Activated CD8-positive, alpha-beta memory T cell treated with anti-CD3 and anti-CD28 coated beads, Interleukin-2, amount 50 U/mL, for 24 hours (primary cell): ENCODE results near the gene ITGA5.

Experiments
- DNase-seq: peaks from one replicate; pipeline ENCODE4 v3.0.0-alpha.2; 2020; ENCODE audit errors: extremely low read depth

ITGA5 gene

DNA sequence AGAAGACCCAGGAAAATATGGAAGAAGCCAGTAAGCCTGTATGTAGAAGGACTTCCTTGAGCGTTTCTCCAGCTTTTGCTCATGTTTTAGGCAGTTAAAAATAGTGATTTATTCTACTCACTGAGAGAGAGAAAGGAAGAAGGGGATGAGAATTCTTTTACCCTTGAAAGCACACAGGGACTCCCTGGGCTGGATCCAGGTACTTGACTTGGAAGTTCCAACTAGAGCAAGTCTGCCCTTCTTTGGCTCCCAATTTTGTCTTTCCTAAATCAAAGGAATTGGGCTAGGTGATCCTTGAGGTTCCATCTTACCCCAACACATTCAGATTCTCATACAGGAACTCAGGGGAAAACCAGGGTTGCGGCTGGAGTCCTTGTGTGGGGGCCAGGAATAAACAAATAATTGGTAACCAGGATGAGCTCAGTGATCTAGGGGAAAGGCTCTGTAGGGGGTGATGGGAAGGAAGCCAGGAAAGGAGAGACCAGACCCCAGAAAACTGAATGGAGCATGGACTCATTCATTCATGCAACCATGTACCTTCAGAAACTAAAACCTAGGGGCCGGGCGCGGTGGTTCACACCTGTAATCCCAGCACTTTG lies 11.5 kb upstream of the ITGA5 start:
- DNase-seq, result no peak

DNA sequence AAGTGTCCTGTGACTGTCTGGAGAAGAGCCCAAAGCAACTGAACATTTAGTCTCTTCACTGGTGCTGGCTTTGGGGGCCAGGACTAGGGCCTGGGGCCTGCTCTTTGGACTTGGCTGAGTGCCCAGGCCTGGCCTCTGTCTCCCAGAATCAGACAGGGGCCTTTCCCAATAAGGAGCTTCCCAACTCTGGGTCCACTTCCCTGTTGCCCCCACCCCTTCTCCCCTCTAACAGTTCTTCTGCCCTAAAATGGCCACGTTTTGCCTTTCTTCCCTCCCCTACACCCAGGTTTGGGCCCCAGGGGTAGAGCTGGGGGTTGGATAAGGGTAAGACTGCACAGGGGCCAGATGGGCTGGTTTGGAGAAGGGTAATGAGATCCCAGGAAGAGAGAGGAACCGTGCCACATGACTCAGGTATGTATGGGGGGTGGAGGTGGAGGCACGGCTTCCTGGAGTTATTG lies 10.0 kb upstream of the ITGA5 start:
- DNase-seq, result no peak

DNA sequence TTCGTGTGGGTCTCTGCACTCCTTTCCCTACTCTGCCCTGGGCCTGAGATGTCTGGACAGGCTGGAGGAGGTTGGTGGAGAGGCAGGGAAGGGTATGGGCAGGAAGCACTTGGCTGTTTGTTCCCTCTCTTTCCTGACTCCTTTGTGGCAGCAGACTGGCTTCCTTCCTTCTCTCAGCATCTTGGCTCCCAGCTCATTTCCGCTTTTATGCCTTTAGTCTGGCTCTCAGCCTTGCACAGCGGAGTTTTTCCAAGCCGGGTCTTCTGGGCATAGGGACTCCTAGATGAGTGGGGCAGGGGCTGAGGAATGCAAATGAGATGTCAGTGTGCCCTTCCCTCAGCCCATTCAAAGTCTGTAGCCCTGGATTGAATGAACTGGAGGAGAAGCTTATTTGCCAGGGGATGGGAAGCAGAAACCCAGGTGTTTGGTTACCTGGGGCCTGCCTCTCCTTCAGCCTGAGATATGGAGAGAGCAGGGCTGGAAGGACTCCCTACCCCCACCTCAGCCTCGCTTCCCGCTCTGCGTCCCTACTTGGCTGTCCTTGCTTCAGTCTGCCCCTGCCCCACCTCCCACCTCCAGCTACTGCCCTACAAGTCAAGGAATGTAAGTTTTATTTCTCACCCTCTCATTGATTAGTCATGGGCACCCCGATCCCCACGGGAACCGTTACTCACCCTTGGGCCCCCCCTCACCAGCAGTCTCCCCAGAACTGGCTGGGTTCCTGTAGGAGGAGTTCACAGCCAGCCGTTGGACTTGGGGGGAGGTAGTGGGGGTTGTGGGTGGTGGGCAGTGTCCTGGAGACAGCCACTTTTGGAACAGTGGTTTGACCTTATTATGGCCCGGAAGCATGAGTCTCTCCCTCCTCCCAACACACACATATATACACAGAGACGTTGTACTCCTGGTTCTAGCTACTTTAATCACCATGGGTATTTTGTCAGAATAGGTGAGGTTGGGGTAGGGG lies 9.3 kb upstream of the ITGA5 start:
- DNase-seq, result no peak

DNA sequence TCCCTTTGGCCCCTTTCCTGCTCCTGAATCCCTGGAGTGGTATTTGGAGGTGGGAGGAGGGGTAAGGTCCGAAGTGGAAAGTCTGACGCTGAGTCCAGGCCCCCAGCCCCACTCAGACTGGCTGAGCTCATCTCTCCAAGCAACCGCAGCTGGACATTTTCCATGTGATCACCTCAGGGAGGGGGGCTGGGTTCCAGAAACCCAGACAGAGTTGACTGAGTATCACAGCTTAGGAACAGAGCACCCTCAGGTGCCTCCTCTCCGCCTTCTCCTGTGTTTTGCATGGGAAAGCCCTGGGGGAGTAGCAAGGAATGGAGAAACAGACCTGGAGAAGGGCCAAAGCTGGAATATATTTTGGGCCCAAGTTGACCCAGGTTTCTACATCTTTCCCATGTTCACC lies 8.0 kb upstream of the ITGA5 start:
- no peak for DNase-seq

DNA sequence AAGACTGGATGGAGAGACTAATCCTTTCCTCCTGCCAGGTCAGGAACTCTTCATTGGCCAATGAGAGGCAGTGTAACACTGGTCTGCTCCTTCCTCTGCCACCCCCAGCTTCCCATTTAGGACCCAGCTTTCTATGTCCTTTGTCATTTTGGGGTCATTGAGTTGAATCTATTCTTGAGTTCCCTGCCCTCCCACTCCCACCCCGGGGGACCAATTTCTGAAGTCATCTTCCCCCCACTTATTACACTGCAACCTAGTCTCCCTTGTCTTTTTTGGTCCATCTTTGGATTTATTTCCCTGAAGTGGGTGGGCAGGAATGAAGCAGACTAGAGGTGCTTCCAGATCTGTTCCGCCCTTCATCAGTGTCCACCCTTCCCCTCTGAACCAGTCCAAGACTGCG lies 7.6 kb upstream of the ITGA5 start:
- no peak for DNase-seq

DNA sequence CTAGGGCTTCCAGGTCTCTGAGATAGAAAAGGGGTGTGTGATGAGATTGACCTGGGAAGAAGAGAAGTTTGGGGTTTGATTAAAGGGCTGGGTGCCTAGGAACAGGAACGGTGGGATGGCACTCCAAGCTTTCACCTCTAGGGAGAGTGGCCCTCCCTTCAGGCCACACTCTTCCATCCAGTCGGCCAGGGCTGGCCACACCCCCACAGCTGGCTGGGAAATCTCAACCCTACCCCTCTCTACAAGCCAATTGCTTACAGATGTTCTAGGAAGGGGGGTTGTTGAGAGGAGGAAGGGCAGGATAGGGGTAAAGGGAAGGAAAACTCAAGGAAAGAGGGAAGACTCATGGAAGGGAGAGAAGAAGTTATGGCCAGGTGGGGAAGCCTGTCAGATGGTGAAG lies 6.6 kb upstream of the ITGA5 start:
- DNase-seq, result no peak

DNA sequence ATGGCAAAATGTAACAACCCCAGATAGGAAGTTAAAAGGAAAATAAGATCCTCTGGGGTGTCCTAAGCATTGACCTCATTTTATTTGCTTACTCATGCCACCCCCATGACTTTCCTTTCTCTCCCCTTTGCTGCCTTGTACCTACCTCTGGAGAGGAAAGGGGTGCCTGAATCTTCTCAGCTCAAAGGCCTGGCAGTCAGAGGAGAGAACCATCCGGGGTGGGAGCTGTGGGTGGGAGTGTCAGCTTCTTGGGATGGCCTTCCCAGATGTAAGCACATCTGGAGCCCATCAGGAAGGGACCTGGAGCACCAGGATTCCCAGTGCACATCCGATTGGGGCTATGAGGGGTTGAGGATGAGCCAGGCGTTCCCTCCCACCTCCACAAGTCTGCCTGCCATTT lies 5.2 kb upstream of the ITGA5 start:
- no peak for DNase-seq

DNA sequence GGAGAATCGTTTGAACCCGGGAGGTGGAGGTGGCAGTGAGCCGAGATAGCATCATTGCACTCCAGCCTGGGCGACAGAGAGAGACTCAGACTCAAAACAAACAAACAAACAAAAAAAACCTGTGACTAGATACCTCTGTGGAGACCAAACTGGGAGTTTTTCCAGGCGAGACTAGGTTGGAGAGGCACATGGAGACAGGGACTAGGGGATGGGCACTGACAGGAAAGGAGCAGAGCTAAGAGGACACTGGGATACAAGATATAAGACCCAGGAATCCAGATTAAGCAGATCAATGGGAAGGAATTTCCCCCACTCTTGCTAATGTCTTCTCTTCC lies 4.7 kb upstream of the ITGA5 start:
- DNase-seq, result no peak

DNA sequence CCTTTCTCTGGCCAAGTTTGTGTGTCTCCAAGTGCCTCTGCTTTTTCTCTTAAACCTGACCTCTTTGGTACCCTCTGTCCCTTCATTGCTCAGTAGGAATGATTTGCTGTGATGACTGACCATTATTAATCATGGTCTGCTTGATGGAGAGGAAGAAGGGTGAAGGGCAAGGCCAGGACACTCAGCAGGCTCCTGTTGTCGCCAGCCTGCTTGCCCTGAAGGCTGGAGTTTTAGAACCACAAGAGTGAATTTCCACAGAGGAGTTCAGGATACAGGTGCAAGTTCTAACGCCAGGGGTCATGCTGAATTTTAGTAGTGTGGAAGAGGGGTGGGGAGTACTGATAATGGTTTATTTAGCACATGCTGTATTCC lies 2.8 kb upstream of the ITGA5 start:
- no peak for DNase-seq

DNA sequence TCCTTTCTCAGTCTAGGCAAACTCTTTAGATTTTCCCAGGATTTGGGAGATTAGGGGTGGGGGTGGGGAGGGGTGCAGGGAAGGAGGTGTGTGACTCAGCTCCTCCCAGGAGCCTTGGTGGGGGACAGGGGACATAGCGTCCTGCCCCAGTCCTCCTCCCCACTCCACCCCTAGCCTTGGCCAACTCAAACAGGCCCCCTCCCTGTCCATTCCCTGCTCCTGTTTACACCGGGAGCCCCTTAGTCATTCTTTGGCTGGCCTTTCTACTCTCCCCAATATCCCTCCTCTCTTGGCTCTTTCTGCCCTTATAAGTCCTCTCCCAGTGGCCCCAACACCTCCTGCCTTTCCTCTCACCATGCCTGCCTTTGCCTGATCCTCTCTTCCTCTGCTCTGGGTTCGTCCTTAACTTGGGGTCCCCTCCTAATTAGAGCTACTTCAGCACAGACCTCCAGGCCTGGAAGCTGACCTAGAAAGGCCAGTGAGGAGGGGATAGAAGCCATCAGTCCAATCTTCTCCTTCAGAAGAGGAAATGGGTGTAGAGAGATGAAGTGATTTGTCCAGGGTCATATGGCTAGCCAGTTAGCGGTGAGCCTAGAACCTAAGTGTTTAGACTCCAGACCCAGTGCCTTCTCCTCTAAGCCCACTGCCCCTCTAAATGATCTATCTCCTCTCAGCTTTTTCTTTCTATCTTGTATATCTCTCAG lies 2.3 kb upstream of the ITGA5 start:
- DNase-seq, result no peak

DNA sequence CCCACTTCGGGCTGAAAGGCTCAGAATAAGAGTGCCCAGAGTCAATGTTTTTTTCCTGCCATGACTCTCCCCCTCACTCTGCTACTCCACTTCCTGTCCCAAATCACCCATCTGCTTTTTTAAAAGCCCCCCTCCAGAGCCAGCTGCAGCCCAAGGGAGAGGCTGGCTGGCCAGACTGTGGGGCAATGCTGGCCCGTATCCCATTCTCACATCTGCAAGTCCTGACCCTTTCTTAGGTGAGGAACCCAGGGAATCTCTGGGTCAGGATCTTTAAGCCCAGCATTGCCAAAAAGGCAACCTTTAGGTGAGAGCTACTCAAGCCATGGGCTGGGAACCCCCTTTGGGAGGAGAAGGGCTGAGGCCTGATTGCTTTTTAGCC lies 1.7 kb upstream of the ITGA5 start:
- no peak for DNase-seq

DNA sequence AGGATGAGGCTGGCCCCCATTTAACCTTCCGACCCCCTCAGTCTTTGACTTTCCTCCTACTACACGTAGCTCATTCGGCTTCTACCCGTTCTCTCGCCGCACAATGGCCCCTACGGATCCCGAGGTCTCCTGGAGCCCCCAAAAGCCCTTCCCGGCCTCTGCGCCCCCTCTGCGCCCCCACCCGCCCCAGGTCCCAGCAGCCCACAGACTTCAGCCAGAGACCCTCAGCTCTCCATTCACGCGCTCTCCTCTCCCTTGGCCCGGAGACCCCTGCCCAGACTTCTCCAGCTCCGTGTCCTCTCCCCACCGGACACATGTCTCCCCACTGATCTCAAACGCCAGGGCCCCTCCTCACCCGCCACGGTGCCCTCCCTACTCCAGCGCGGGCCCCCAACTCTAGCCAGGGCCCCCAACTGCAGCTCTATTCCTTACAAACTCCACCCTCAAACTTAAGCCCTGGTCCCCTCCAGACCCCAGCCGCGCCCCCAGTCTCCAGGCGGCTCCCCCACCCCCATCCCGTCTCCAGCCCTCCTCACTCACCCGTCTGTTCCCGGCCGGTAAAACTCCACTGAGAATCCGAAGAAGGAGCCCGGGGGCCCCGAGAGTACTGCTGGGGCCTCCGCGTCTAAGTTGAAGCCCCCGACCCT lies 502 bp downstream of the ITGA5 start:
- DNase-seq, result no peak

DNA sequence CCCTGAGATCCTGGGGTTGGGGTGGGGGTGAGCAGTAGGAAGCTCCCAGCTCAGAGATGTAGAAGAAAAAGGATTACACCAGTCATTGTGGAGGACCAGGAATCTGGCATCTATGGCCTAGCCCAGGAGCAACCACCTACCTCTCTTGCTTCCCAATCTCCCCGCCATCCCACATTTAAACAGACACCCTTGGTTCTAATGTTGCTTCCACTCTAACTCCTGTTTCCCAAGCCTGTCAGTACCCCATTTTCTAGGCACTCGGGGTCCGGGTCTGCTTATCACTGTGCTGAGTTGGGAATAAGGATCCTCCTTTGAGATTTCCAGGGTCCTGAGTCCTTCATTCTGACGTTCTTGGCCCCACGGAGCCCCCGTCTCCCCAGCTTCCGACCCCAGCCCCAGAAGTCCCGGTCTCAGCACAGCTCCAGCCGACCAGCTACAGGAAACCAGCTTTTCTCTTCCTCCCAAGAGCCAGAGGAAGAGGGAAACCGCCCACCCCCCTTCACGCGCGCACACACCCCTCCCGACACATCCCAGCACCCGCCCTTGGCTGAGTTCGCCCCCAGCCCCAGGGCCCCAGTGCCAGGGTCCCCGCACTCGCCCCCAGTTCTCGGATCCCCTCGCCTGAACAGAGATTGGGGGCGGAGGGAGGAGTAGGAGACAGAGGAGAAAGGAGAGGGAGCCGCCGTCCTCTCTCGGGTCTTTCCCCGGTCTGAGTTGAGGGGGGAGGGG lies 1.2 kb downstream of the ITGA5 start:
- no peak for DNase-seq

DNA sequence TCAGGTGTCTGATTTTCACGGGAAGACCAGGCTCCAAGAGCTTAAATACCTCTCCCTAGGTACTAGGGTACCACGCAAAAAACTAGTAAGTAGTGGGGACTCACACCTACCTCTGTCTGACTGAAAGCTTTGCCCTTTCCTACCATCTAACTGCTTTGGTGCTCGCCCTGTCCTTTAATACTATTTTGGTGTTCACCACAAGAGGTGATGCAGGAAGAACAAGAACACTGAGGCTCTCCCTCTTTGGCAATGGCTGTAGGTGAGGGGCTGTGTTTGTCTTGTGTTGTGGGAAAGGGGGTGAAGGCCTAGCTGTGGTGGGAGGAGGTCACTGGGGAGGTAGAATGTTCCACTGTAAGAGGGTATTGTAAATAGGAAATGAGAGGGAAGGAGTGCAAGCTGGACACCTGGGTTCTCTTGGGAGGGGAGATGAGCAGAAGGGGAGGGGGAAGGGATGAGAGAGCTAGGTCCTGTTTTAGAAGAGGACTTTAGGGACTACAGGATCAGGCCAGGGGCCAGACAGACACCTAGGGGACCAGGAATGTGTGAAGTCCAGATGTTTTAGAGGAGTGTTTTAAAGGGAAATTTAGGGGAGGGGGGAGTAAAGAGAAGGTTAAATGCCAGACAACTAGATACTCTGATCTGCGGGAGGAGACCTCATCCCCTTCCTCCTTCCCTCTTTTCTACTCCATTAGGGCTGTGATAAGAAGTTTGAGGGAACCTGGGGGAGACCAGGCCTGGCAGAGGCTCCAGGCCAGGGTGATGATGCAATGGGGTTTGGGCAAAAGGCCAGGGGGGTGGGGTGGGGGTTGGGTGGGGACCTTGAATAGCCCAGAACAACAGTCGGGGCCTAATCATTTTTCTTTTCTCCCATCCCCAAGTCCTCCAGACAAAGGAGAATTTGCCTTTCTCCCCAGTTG lies 2.1 kb downstream of the ITGA5 start:
- no peak for DNase-seq

DNA sequence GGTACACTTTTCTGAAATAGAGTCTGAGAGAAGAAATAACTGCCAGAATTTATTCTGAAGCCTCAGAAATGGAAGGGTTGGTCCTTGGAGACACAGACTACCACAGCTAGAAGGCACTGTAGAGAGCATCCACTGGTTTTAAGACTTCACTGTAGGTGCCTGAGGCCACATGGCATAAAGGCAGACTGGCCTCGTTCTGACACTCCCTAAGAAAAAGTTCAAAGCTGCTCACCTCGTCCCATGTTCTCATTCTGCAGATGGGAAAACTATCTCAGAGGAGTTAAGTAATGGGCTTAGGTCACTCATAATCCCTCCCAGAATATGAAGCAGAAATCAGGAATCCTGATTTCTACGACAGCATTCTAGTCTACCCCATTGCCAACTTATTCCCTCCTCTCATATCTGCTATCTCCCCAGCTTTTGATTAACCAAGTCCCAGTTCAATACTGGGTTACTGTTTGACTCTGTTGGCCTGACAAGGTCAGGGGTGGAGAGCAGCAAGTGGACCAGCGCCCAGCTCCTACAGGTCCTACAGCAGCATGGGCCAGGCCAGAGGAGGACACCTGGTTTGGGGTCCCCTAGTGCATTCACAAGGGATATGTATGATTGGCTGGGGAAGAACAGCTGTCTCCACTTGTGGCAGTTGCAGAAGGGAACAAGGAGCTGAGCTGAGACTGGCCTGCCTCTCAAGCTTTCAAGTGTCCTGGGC lies 3.7 kb downstream of the ITGA5 start:
- DNase-seq, result no peak

DNA sequence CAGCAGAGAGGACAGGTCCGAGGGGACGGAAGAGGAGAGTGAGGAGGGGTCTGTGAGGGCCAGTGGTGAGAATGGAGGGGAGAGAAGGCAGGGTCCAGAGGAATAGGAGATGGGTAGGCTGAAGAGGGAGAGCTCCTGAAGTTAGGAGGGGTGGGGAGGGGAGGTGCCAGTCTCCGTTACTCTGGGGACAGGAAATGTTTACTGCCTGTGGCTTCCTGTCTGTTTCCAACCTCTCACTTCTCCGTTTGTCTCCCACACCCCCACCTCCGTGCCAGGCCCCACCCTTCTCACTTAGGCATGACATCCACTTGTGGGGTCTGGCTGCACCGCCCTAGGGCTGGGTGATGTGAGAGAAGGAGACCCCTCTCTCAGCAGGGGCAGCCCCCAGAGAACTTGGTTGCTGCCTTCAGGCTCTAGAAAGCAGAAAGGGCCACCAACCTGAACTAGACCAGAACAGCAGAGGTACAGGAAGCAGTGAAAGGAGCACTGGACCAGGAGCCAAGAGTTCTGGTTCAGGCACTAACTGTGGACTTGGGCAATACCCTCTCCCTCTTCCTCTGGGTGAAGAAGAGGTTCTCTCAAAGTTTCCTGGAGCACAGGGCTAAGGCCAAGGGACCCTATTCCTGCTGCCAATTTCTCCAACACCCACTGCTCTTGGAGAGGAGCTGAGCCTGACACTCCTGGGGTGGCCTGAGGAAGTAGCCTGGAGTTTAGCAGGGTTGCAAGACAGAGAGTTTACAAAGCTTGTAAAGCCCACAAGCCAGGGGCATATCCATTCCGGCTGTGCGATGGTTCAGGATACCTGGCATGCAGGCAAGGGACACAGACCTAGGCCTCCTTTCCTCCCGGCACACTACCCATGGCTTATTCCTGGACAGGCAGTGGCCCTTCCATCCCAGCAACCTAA lies 5.5 kb downstream of the ITGA5 start:
- no peak for DNase-seq

DNA sequence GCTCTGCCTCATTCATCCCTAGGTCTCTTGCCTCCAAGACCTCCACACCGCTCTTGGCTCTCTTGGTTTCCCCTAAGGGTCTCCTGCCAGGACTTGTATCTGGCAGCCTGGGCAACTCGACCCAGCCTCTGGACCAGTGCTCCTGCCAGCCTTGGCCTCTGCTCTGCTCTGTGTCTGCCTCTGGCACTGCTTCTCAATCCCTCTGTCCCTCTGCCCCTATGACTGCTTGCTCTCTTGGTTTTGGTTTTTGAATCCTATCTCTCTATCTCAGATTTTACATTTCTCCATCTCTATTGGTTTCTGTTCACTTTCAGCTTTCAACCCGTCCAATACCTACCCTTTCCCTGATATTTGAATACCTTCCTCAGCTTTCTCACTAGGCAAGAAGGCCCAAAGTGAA lies 6.3 kb downstream of the ITGA5 start:
- DNase-seq, result no peak

DNA sequence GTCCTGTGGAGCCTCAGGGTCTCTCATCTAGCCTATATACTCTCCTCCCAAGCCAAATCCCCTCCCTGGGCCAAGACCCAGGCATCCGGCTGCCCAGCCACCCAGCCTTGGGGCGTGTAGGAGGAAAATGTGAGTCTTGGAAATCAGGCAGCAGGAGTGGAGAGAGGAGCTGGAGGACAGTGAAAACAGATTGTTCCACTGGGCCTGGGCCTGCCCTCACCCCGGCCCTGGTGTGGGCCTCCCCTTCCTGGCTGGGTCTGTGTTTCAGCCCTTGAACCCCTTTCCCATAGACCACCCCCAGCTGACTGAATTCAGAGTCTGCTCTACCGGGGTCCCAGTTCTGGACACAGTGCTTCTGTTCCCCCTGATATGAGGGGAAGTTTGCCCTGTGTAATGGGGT lies 6.7 kb downstream of the ITGA5 start:
- DNase-seq, result no peak
